PC-3 (cell line): ENCODE measurements around the gene C1orf53. TPM values are rescaled to one million over a fixed set of nuclear protein-coding genes. Genes with fewer than 3 reads are reported as not detected.

Experiments
- ATAC-seq: fragments of 200-7000 bp; cut with Tn5 transposase; 2 replicates; pipeline ENCODE4 v1.9.1; 2020; ENCODE audit warnings: mild to moderate bottlenecking, moderate library complexity
- BruUV-seq: library from RNA; stranded (reverse); fragments of 400-500 nt; replicated peaks from 2 replicates; lab custom pipeline; 2021; lab: Mats Ljungman, UMichigan
- CTCF ChIA-PET: fragments of 300-600 bp; sonication (Branson Sonifier 250); formaldehyde crosslinking; loops from one replicate; lab custom pipeline; 2022; ENCODE audit warnings: antibody characterized with exemption; lab: Charles Lee
- POLR2A ChIA-PET: fragments of 300-600 bp; sonication (Branson Sonifier 250); formaldehyde crosslinking; loops from one replicate; lab custom pipeline; 2022; ENCODE audit warnings: antibody characterized with exemption; ENCODE audit not compliant: unreplicated experiment; lab: Charles Lee
- DNase-seq: peaks from one replicate; pipeline ENCODE4 v3.0.0-alpha.2; 2015
- H2AFZ ChIP-seq: fragments of 300-600 bp; sonication (generic); 2 replicates; pipeline ENCODE4 v1.6.0; 2016; ENCODE audit warnings: antibody characterized with exemption, low read length
- H3F3A ChIP-seq: fragments of 300-600 bp; sonication (generic); one replicate; pipeline ENCODE4 v1.6.0; 2017; ENCODE audit warnings: antibody characterized with exemption, low read length, control low read depth, mild to moderate bottlenecking; ENCODE audit not compliant: unreplicated experiment
- H3K27ac ChIP-seq: fragments of 300-600 bp; sonication (generic); 2 replicates; pipeline ENCODE4 v1.5.1; 2016; ENCODE audit warnings: mild to moderate bottlenecking, low read length
- H3K27me3 ChIP-seq: fragments of 300-600 bp; sonication (generic); 2 replicates; pipeline ENCODE4 v1.6.1; 2016; ENCODE audit warnings: low read length, mixed read lengths
- H3K36me3 ChIP-seq: fragments of 300-600 bp; sonication (generic); 2 replicates; pipeline ENCODE4 v1.6.1; 2016; ENCODE audit warnings: low read depth, mixed run types, low read length, mixed read lengths
- H3K4me1 ChIP-seq: fragments of 300-600 bp; sonication (generic); 2 replicates; pipeline ENCODE4 v1.5.1; 2016; ENCODE audit warnings: low read length; ENCODE audit not compliant: insufficient read depth
- H3K4me2 ChIP-seq: fragments of 300-600 bp; sonication (generic); 2 replicates; pipeline ENCODE4 v1.6.0; 2016; ENCODE audit warnings: low read length
- H3K4me3 ChIP-seq: fragments of 300-600 bp; sonication (generic); 2 replicates; pipeline ENCODE4 v1.5.1; 2016; ENCODE audit warnings: mild to moderate bottlenecking, low read length, mixed read lengths
- H3K79me2 ChIP-seq: fragments of 300-600 bp; sonication (generic); 2 replicates; pipeline ENCODE4 v1.6.1; 2017; ENCODE audit warnings: low read length, mixed read lengths
- H3K9ac ChIP-seq: fragments of 300-600 bp; sonication (generic); 2 replicates; pipeline ENCODE4 v1.6.0; 2016; ENCODE audit warnings: mild to moderate bottlenecking, low read length
- H3K9me2 ChIP-seq: fragments of 300-600 bp; sonication (generic); replicated peaks from 2 replicates; pipeline ENCODE4 v1.6.1; 2016; ENCODE audit warnings: mixed run types, low read length, mixed read lengths
- H3K9me3 ChIP-seq: fragments of 300-600 bp; sonication (generic); 2 replicates; pipeline ENCODE4 v1.6.1; 2016; ENCODE audit warnings: low read length, mixed read lengths
- H4K20me1 ChIP-seq: fragments of 300-600 bp; sonication (generic); 2 replicates; pipeline ENCODE4 v1.6.1; 2016; ENCODE audit warnings: low read length, mixed read lengths
- EZH2 ChIP-seq: fragments of 300-600 bp; sonication (generic); IDR thresholded peaks from one replicate; pipeline ENCODE4 v1.6.1; 2017; ENCODE audit warnings: antibody characterized with exemption, mild to moderate bottlenecking, low read length; ENCODE audit not compliant: unreplicated experiment
- EZH2phosphoT487 ChIP-seq: fragments of 300-600 bp; sonication (generic); IDR thresholded peaks from 2 replicates; pipeline ENCODE4 v1.6.1; 2018; ENCODE audit warnings: mild to moderate bottlenecking, antibody characterized with exemption, low read length, borderline replicate concordance
- intact Hi-C: fragments of 100-400 bp; cut with micrococcal nuclease; formaldehyde crosslinking; loops from 2 replicates; pipeline ENCODE4 v1.9.0; 2023
- total RNA-seq: library from RNA; depleted of rRNA; stranded (reverse); fragments of >200 nt; gene quantifications from 2 replicates; pipeline ENCODE4 v1.2.3, GENCODE V29; 2014
- TF ChIP-seq, protein P1 (sequence below): fragments of 300-600 bp; sonication (generic); conservative IDR thresholded peaks from 2 replicates; pipeline ENCODE4 v1.5.1; 2017; ENCODE audit warnings: antibody characterized with exemption, low read depth, mild to moderate bottlenecking, low read length

C1orf53 gene
- total RNA-seq, 1 experiment from 2014 or later: 10.4 TPM

DNA sequence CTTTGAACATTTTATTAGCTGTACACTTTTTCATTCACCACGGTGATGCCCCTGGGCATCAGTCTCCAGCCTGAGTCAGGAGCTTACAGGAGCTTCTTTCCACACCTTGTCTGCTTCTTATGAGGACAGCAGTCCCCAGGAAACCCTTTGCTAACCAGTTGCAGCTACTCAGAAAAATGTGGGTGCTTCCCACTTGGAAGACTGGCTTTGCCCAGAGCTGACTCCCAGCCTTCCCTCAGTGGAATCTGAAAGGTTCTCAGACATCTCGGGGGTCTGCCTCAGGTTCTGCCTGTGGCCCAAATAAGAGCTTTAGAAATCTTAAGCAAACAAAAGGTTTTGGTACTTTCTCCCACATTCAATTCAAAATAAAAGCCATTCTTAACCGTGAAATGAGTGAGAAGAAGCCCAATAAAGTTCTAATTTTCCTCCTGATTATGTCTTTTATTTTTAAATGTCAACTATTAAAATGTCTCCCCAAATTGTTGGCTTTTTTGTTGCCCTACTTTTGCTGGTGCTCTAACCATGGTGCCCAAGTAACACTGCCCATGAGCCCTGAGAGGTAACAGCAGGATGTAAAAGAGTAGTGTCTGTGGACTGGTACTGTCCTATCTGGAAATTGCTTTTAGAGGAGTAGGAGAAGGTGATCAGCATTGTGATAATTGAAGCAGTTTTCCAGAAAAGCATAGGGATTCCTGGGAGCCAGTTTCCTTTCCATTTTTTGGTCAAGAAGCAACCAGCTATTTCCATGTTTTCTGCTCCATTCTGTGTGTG is 5.6 kb downstream of the C1orf53 start:
- Histone ChIP-seq H3K79me2 (no peaks in the 10 kb centered on the region), H3K4me1 (0 out of 2 replicates have a peak, but pooled peaks cover 4% of the 10 kb centered on the region), H3K9me3 (no peaks in the 10 kb centered on the region), H3F3A (no peaks in the 10 kb centered on the region), H3K36me3 (no peaks in the 10 kb centered on the region), H3K9ac (no peak overlapping the region), H3K27ac (no peak overlapping the region), H4K20me1 (no peaks in the 10 kb centered on the region), H3K27me3 (no peaks in the 10 kb centered on the region), H3K9me2 (no peaks in the 10 kb centered on the region), H2AFZ (no peak overlapping the region), H3K4me2 (no peak overlapping the region), H3K4me3 (no peak overlapping the region)
- BruUV-seq: no TSS peak
- CTCF ChIA-PET: no interaction called here
- TF ChIP-seq, protein P1, sequence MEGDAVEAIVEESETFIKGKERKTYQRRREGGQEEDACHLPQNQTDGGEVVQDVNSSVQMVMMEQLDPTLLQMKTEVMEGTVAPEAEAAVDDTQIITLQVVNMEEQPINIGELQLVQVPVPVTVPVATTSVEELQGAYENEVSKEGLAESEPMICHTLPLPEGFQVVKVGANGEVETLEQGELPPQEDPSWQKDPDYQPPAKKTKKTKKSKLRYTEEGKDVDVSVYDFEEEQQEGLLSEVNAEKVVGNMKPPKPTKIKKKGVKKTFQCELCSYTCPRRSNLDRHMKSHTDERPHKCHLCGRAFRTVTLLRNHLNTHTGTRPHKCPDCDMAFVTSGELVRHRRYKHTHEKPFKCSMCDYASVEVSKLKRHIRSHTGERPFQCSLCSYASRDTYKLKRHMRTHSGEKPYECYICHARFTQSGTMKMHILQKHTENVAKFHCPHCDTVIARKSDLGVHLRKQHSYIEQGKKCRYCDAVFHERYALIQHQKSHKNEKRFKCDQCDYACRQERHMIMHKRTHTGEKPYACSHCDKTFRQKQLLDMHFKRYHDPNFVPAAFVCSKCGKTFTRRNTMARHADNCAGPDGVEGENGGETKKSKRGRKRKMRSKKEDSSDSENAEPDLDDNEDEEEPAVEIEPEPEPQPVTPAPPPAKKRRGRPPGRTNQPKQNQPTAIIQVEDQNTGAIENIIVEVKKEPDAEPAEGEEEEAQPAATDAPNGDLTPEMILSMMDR: no peak
- TF ChIP-seq EZH2phosphoT487 (no peak), EZH2 (no peak)
- ATAC-seq (no peak), DNase-seq (no peak)
- POLR2A ChIA-PET: no interaction called here
- intact Hi-C loops: no loop called here

DNA sequence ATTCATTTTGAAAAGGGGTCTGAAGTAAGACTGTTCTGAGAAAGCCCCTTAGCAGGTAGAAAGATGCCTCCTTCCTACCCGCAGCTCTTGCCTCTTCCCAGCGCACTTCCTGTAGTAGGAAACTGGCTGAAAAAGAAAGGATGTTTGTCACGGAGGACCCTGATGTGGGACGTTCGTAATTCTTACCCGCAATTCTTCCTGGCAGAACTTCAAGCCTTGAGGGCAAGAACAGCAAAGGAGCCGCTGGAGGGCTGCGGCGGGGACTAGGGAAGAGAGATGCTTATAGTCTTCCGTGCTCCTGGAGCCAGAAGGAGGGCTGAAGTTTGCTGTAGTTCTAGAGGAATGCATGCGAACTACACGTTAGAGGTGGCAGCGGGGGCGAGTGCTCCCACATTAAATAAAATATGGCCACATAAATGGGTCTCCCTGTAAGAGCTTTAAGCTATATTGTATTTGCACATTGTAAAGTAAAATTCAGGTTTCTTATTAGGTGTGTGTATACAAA is 6.3 kb downstream of the C1orf53 start:
- H3K79me2 ChIP-seq: no peaks in the 10 kb centered on the region
- H3K36me3 ChIP-seq: no peaks in the 10 kb centered on the region
- H3K4me2 ChIP-seq: no peak overlapping the region
- H3K9me2 ChIP-seq: no peaks in the 10 kb centered on the region
- no peaks in the 10 kb centered on the region for H3K9me3 ChIP-seq
- ATAC-seq: no peak
- no peak overlapping the region for H3K27ac ChIP-seq
- H3K4me1 ChIP-seq: no peaks in the 10 kb centered on the region
- no peak for DNase-seq
- intact Hi-C loops: no loop called here
- no peak overlapping the region for H3K9ac ChIP-seq
- no peak overlapping the region for H2AFZ ChIP-seq
- POLR2A ChIA-PET: no interaction called here
- CTCF ChIA-PET: no interaction called here
- H3K4me3 ChIP-seq: no peak overlapping the region
- no peaks in the 10 kb centered on the region for H3K27me3 ChIP-seq
- H3F3A ChIP-seq: no peaks in the 10 kb centered on the region
- TF ChIP-seq EZH2 (no peak), EZH2phosphoT487 (no peak)
- TF ChIP-seq, protein P1: no peak
- H4K20me1 ChIP-seq: no peaks in the 10 kb centered on the region
- BruUV-seq: no TSS peak

DNA sequence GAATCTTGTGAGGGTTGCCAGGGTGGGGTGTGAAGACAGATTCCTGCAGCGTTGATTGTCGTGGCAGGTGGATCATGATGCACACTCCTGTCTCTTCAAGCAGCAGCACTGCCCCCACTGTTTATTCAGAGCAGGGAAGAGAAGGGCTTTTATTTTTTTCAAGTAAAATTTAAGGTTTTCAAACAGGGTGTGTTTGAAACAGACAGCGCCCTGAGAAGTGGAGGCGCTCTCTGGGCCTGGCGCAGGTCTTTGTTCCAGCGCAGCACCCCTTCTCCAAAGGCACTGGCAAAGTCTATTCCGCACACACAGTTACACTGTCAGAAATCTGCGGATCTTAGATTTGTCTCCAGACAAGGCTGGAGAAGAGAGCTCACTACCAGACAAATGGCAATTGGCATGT is 7.0 kb downstream of the C1orf53 start:
- no peaks in the 10 kb centered on the region for H3K79me2 ChIP-seq
- H2AFZ ChIP-seq: no peak overlapping the region
- H3K9me2 ChIP-seq: no peaks in the 10 kb centered on the region
- no peak overlapping the region for H3K4me3 ChIP-seq
- CTCF ChIA-PET: no interaction called here
- no peak overlapping the region for H3K27ac ChIP-seq
- no peaks in the 10 kb centered on the region for H3K9me3 ChIP-seq
- BruUV-seq: no TSS peak
- H3K27me3 ChIP-seq: no peaks in the 10 kb centered on the region
- H3K4me1 ChIP-seq: no peaks in the 10 kb centered on the region
- no peak overlapping the region for H3K4me2 ChIP-seq
- no peaks in the 10 kb centered on the region for H3F3A ChIP-seq
- H4K20me1 ChIP-seq: no peaks in the 10 kb centered on the region
- intact Hi-C loops: no loop called here
- no peak for TF ChIP-seq EZH2
- TF ChIP-seq, protein P1: no peak
- TF ChIP-seq EZH2phosphoT487: no peak
- no peak overlapping the region for H3K9ac ChIP-seq
- DNase-seq (no peak), ATAC-seq (no peak)
- POLR2A ChIA-PET: no interaction called here
- no peaks in the 10 kb centered on the region for H3K36me3 ChIP-seq
